ENCODE results near the gene ZNF813.

The ZNF813 gene

DNA sequence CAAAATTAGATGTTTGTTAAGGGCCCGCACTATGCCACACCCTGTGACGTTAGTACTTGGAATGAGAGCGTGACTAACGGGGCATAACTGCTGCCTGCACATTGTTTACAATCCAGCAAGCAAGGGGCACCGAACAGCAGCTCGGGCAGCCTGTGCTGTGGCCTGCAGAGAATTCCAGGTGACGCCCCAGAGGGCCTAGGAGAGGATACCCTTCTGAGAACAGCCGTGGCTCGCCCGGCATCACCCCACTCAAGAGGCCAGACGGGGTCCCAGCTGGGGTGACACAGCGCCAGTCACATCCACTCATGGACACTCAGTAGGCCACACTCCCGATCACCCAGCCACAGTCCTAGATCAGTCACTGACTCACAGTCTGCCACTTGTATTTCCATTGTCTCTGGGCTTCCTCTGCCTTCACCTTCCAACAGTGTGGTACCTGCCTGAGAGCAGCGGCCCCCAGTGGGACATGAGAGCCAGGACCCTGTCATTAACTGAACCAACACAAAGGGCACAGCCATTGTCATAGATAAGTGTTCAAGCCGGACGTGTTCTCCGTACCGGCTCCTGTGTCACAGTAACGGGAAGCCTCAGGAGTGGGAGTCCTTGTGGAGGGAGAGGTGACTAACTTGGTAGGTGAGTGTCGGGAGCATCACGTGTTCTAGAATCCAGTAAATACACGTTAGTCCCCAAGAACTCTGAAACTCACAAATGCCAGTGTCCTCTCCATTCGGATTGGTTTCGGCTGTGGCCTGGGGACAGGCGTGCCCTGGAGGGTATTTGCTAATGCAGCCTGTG lies 77.9 kb downstream of the ZNF813 start:
- TF ChIP-seq, protein P1, sequence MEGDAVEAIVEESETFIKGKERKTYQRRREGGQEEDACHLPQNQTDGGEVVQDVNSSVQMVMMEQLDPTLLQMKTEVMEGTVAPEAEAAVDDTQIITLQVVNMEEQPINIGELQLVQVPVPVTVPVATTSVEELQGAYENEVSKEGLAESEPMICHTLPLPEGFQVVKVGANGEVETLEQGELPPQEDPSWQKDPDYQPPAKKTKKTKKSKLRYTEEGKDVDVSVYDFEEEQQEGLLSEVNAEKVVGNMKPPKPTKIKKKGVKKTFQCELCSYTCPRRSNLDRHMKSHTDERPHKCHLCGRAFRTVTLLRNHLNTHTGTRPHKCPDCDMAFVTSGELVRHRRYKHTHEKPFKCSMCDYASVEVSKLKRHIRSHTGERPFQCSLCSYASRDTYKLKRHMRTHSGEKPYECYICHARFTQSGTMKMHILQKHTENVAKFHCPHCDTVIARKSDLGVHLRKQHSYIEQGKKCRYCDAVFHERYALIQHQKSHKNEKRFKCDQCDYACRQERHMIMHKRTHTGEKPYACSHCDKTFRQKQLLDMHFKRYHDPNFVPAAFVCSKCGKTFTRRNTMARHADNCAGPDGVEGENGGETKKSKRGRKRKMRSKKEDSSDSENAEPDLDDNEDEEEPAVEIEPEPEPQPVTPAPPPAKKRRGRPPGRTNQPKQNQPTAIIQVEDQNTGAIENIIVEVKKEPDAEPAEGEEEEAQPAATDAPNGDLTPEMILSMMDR (conservative IDR thresholded peaks at IDR 0.05; ENCODE audit: low read depth, low read length), result no peak
- Histone ChIP-seq H4K20me1 (ENCODE audit: insufficient read depth) (no peaks in the 10 kb centered on the region), H2AFZ (ENCODE audit: low read depth) (no peak overlapping the region), H3K79me2 (ENCODE audit: insufficient read depth, low read depth) (no peaks in the 10 kb centered on the region), H3K9ac (no peak overlapping the region), H3K4me1 (ENCODE audit: low read depth, poor library complexity, severe bottlenecking) (no peaks in the 10 kb centered on the region), H3K36me3 (ENCODE audit: insufficient read depth) (no peaks in the 10 kb centered on the region), H3K4me2 (no peak overlapping the region), H3K27ac (no peak overlapping the region), H3K4me3 (IDR thresholded peaks at IDR 0.05; ENCODE audit: insufficient read depth, low read depth, low read length) (no peak overlapping the region), H3K27me3 (ENCODE audit: insufficient read depth, low read depth) (no peaks in the 10 kb centered on the region; the same call in 1 of the 2 replicates)

Measured in KMS-11 (cell line).